ENCODE data around the gene PLEKHA6.

DNA sequence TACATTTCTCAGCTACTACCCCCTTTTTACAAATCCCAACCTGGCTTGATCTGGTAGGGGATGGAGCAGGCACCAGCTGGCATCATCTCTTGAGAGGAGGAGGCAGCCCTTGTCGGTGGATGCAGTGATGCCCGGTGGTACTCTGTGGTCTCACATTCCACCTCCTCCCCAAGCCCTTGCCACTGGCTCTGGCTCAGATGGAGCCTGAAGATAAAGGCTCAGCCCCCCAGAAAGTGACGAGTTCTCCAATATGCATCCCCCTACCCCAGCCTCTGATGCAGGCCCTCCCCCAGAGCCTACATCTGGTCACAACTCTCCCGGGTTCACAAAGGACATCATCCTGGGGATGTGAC is 142.1 kb downstream of the PLEKHA6 start:
- TF ChIP-seq, protein P1, sequence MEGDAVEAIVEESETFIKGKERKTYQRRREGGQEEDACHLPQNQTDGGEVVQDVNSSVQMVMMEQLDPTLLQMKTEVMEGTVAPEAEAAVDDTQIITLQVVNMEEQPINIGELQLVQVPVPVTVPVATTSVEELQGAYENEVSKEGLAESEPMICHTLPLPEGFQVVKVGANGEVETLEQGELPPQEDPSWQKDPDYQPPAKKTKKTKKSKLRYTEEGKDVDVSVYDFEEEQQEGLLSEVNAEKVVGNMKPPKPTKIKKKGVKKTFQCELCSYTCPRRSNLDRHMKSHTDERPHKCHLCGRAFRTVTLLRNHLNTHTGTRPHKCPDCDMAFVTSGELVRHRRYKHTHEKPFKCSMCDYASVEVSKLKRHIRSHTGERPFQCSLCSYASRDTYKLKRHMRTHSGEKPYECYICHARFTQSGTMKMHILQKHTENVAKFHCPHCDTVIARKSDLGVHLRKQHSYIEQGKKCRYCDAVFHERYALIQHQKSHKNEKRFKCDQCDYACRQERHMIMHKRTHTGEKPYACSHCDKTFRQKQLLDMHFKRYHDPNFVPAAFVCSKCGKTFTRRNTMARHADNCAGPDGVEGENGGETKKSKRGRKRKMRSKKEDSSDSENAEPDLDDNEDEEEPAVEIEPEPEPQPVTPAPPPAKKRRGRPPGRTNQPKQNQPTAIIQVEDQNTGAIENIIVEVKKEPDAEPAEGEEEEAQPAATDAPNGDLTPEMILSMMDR (IDR thresholded peaks at IDR 0.05) = no peak
- TF ChIP-seq POLR2AphosphoS5 (IDR thresholded peaks at IDR 0.05) = no peak
- TF ChIP-seq POLR2A (IDR thresholded peaks at IDR 0.05) = no peak

Measured in prostate gland (tissue), 2 donors.